IPS-18a (cell line): Measurements from ENCODE around the gene SRGAP2B.
A peak's percentile ranks its signal among the peaks of the same experiment; 100 is the strongest.
"Not testable (repeated sequence)": the region's sequence is repeated elsewhere in the genome, so short reads cannot be mapped to it uniquely, and the experiment has no call there.

ENCODE experiments used
- H3K27ac ChIP-seq: one replicate; pipeline ENCODE4 v1.5.1; 2013; ENCODE audit warnings: low read length
- H3K27me3 ChIP-seq: one replicate; pipeline ENCODE4 v1.6.1; 2013; ENCODE audit warnings: mild to moderate bottlenecking, low read length; ENCODE audit not compliant: control insufficient read depth, insufficient read depth
- H3K36me3 ChIP-seq: one replicate; pipeline ENCODE4 v1.6.1; 2013; ENCODE audit warnings: low read depth, low read length; ENCODE audit not compliant: control insufficient read depth
- H3K4me1 ChIP-seq: one replicate; pipeline ENCODE4 v1.6.1; 2013; ENCODE audit warnings: low read depth, low read length; ENCODE audit not compliant: control insufficient read depth
- H3K4me3 ChIP-seq: one replicate; pipeline ENCODE4 v1.5.1; 2013; ENCODE audit warnings: low read length
- H3K9ac ChIP-seq: one replicate; pipeline ENCODE4 v1.6.1; 2013; ENCODE audit warnings: mild to moderate bottlenecking, low read length, moderate library complexity
- H3K9me3 ChIP-seq: one replicate; pipeline ENCODE4 v1.6.1; 2013; ENCODE audit warnings: low read depth, low read length; ENCODE audit not compliant: control insufficient read depth

The SRGAP2B gene

GRCh38 chr1:145115587-145116493, 20.7 kb upstream of the SRGAP2B start:
- not testable (repeated sequence) for H3K9me3 ChIP-seq, H3K36me3 ChIP-seq, H3K4me3 ChIP-seq

GRCh38 chr1:145114560-145115057, 19.5 kb upstream of the SRGAP2B start:
- not testable (repeated sequence) for H3K4me1 ChIP-seq, H3K9ac ChIP-seq, H3K9me3 ChIP-seq, H3K4me3 ChIP-seq, H3K27ac ChIP-seq, H3K36me3 ChIP-seq, H3K27me3 ChIP-seq

More at GRCh38 chr1:145115587-145116493, 20.7 kb upstream of the SRGAP2B start:
- not testable (repeated sequence) for H3K9ac ChIP-seq, H3K4me1 ChIP-seq, H3K27ac ChIP-seq, H3K27me3 ChIP-seq

- H3K4me1 ChIP-seq, H3K27me3 ChIP-seq, H3K4me3 ChIP-seq, H3K27ac ChIP-seq, H3K9ac ChIP-seq, H3K36me3 ChIP-seq, H3K9me3 ChIP-seq: not testable (repeated sequence)
Measured at GRCh38 chr1:145112703-145113102, 17.6 kb upstream of the SRGAP2B start.

- not testable (repeated sequence) for H3K9ac ChIP-seq, H3K36me3 ChIP-seq, H3K4me1 ChIP-seq, H3K27ac ChIP-seq, H3K4me3 ChIP-seq, H3K9me3 ChIP-seq, H3K27me3 ChIP-seq
Measured at GRCh38 chr1:145111674-145112073, 16.5 kb upstream of the SRGAP2B start.

- not testable (repeated sequence) for H3K9me3 ChIP-seq, H3K27ac ChIP-seq, H3K27me3 ChIP-seq
Measured at GRCh38 chr1:145103294-145103693, 8.2 kb upstream of the SRGAP2B start.

GRCh38 chr1:145101725-145102124, 6.6 kb upstream of the SRGAP2B start:
- not testable (repeated sequence) for H3K27me3 ChIP-seq, H3K9me3 ChIP-seq, H3K9ac ChIP-seq, H3K4me1 ChIP-seq, H3K4me3 ChIP-seq, H3K27ac ChIP-seq, H3K36me3 ChIP-seq

More at GRCh38 chr1:145103294-145103693, 8.2 kb upstream of the SRGAP2B start:
- not testable (repeated sequence) for H3K4me3 ChIP-seq, H3K9ac ChIP-seq, H3K4me1 ChIP-seq, H3K36me3 ChIP-seq

GRCh38 chr1:145094655-145095211, 395 bp downstream of the SRGAP2B start:
- peak overlapping the region; percentile 35 for H3K4me3 ChIP-seq
- not testable (repeated sequence) for H3K9ac ChIP-seq, H3K4me1 ChIP-seq, H3K27ac ChIP-seq, H3K36me3 ChIP-seq, H3K9me3 ChIP-seq, H3K27me3 ChIP-seq

- H3K27me3 ChIP-seq, H3K9ac ChIP-seq: not testable (repeated sequence)
- H3K4me3 ChIP-seq, result peak overlapping the region; percentile 17
Measured at GRCh38 chr1:145093517-145094149, 1.5 kb downstream of the SRGAP2B start.

GRCh38 chr1:145082483-145083255, 12.5 kb downstream of the SRGAP2B start:
- not testable (repeated sequence) for H3K27me3 ChIP-seq, H3K9me3 ChIP-seq, H3K4me3 ChIP-seq, H3K27ac ChIP-seq, H3K9ac ChIP-seq, H3K36me3 ChIP-seq, H3K4me1 ChIP-seq

More at GRCh38 chr1:145093517-145094149, 1.5 kb downstream of the SRGAP2B start:
- H3K9me3 ChIP-seq, H3K27ac ChIP-seq, H3K4me1 ChIP-seq, H3K36me3 ChIP-seq: not testable (repeated sequence)

- not testable (repeated sequence) for H3K4me3 ChIP-seq, H3K9ac ChIP-seq, H3K27me3 ChIP-seq, H3K27ac ChIP-seq, H3K9me3 ChIP-seq, H3K4me1 ChIP-seq, H3K36me3 ChIP-seq
Measured at GRCh38 chr1:145080193-145080592, 14.9 kb downstream of the SRGAP2B start.

- not testable (repeated sequence) for H3K9ac ChIP-seq, H3K27ac ChIP-seq, H3K27me3 ChIP-seq, H3K4me3 ChIP-seq, H3K36me3 ChIP-seq, H3K4me1 ChIP-seq, H3K9me3 ChIP-seq
Measured at GRCh38 chr1:145079737-145080136, 15.4 kb downstream of the SRGAP2B start.
